Measurements from ENCODE around the gene SRBD1.

Gene SRBD1

DNA sequence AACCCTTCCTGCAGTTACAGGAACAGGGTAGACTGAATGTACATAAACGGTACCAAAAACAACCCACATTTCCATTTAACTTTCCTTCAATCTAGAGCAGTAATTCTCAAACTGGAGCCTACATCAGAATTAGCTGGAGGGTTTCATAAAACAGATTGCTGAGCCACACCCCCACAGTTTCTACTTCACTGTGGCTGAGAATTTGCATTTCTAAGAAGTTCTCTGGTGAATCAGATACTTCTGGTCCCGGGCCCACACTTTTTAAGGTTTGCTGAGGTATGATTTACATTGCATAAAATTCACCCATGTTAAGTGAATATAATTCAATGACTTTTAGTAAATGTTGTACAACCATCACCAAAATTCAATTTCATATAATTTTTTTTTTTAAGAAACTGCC is 113.7 kb downstream of the SRBD1 start:
- H3K4me3 ChIP-seq (ENCODE audit: low read depth, low read length) = no peak overlapping the region
- TF ChIP-seq, protein P1, sequence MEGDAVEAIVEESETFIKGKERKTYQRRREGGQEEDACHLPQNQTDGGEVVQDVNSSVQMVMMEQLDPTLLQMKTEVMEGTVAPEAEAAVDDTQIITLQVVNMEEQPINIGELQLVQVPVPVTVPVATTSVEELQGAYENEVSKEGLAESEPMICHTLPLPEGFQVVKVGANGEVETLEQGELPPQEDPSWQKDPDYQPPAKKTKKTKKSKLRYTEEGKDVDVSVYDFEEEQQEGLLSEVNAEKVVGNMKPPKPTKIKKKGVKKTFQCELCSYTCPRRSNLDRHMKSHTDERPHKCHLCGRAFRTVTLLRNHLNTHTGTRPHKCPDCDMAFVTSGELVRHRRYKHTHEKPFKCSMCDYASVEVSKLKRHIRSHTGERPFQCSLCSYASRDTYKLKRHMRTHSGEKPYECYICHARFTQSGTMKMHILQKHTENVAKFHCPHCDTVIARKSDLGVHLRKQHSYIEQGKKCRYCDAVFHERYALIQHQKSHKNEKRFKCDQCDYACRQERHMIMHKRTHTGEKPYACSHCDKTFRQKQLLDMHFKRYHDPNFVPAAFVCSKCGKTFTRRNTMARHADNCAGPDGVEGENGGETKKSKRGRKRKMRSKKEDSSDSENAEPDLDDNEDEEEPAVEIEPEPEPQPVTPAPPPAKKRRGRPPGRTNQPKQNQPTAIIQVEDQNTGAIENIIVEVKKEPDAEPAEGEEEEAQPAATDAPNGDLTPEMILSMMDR (IDR thresholded peaks at IDR 0.05; ENCODE audit: low read depth, low read length) = no peak
- in situ Hi-C loops (cut with HindIII; ENCODE audit: low sequenced_read_pairs) = loop anchor here (25.0 kb wide), 1 partner anchor 510 kb away; no protein-coding TSS in a partner anchor
- peak; percentile 23 for DNase-seq (ENCODE audit: low read depth, low spot score)

DNA sequence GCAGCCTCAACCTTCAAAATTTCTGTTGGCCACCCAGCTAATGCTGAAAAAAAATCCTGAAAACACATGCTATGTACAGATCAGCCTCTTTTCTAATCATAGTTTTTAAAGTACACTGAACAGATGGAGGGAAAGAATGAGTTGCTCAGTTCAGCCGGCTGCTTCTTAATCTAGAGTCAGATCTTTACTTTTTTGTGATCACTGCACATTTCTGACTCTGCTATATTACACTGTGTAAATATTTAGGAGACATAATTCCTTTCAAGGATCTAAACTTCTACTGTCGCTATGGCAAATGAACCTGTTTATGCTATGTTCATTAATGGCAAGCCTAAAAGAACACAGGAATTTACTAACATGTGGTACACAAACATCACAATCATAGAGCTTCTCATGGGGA is 114.2 kb downstream of the SRBD1 start:
- H3K4me3 ChIP-seq (ENCODE audit: low read depth, low read length) = no peak overlapping the region
- DNase-seq (ENCODE audit: low read depth, low spot score) = no peak
- TF ChIP-seq, protein P1 (IDR thresholded peaks at IDR 0.05; ENCODE audit: low read depth, low read length) = no peak
- in situ Hi-C loops (cut with HindIII; ENCODE audit: low sequenced_read_pairs) = loop anchor here (25.0 kb wide), 1 partner anchor 510 kb away; no protein-coding TSS in a partner anchor

DNA sequence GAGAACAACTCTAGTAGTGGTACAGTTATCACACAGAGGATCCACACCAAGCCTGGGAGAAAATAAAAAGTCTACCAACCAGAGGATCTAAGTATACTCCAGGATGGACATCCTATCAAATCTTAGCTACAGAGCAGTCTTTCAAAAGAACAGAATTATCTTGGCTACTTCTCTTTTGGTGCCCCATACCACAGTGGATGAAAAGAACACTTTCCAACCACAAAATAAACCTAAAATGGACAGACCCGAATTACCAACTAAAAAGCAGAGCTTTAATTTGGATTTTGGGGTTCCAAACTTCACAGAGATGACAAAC is 116.1 kb downstream of the SRBD1 start:
- TF ChIP-seq, protein P1 (IDR thresholded peaks at IDR 0.05; ENCODE audit: low read depth, low read length) = no peak
- no peak overlapping the region for H3K4me3 ChIP-seq (ENCODE audit: low read depth, low read length)
- in situ Hi-C loops (cut with HindIII; ENCODE audit: low sequenced_read_pairs) = loop anchor here (25.0 kb wide), 1 partner anchor 508 kb away; no protein-coding TSS in a partner anchor
- no peak for DNase-seq (ENCODE audit: low read depth, low spot score)

DNA sequence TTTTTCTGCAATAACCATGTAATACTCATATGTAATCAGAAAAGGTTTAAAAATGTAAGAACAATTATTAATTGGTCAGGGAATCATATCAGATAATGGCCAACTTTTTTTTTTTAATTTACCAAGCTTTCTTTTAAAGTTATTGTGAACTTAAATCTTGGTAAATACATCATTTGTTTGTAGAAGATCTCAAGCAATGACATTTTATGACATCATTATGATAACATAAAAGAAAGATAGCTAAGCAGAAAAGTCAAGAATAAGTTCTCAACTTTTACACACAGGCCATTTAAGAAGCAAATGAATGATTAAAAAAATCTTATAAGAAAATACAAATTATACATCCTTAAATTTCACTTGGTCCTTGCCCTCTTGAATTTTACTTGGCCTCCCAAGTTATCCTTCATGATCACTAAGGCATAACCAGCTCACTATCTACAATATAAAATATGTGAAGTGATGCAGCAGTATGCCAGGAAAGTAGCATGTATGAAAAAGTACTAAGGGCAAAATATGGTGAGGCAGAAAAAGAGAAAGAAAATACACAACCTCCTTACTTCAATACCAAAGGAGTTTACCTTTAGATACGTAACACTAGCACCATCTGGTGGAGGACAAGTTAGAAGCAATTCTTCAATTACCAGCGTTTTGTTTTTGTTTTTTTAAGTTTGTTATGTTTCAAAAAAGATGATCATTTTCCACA is 116.6 kb downstream of the SRBD1 start:
- peak; percentile 79 for DNase-seq (ENCODE audit: low read depth, low spot score)
- in situ Hi-C loops (cut with HindIII; ENCODE audit: low sequenced_read_pairs) = loop anchor here (25.0 kb wide), 1 partner anchor 507 kb away; no protein-coding TSS in a partner anchor

DNA sequence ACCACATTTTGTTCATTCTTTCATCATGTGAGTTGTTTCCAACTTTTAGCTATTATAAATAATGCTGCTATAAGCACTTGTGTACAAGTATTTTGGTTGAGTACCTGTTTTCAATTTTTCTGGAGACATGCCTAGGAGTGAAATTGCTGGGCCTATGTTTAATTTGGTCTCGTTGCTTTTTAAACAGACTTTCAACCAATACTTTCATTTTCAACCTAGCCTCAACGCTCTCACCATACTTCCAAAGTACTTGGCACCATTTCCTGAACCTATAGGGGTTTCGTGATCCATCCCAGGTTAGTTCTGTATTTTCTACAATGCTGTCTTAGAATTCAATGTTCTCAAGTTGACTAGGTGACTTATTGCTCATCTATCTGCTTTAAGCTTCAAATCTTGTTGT is 126.1 kb downstream of the SRBD1 start:
- in situ Hi-C loops (cut with HindIII; ENCODE audit: low sequenced_read_pairs) = loop anchor here (25.0 kb wide), 1 partner anchor 498 kb away; no protein-coding TSS in a partner anchor
- TF ChIP-seq, protein P1 (IDR thresholded peaks at IDR 0.05; ENCODE audit: low read depth, low read length) = no peak
- no peak overlapping the region for H3K4me3 ChIP-seq (ENCODE audit: low read depth, low read length)
- no peak for DNase-seq (ENCODE audit: low read depth, low spot score)

More for the DNA sequence above, 116.6 kb downstream of the SRBD1 start:
- TF ChIP-seq, protein P1 (IDR thresholded peaks at IDR 0.05; ENCODE audit: low read depth, low read length) = peak; percentile 61
- no peak overlapping the region for H3K4me3 ChIP-seq (ENCODE audit: low read depth, low read length)

DNA sequence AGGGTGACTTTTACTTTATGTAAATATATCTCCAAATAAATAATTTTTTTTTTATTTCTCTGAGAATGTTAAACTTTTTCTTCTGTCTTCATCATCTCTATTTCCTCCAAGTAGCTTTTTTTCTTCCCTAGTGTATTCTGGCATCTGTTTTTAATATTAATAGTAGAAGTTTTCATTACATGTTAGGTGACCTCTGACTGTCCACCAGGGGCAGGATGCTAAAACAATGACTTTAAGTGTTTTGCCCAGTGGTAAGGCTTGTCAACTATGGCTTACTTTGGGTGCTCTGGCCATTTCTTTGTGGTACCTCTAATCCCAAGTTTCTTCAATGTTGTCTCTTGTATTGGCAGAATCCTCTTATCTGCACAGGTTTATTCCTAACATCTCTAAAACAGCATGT is 127.1 kb downstream of the SRBD1 start:
- no peak for DNase-seq (ENCODE audit: low read depth, low spot score)

More for the DNA sequence above, 127.1 kb downstream of the SRBD1 start:
- TF ChIP-seq, protein P1 (IDR thresholded peaks at IDR 0.05; ENCODE audit: low read depth, low read length) = peak; percentile 22
- in situ Hi-C loops (cut with HindIII; ENCODE audit: low sequenced_read_pairs) = loop anchor here (25.0 kb wide), 1 partner anchor 497 kb away; no protein-coding TSS in a partner anchor
- no peak overlapping the region for H3K4me3 ChIP-seq (ENCODE audit: low read depth, low read length)
